Mucosa of stomach (tissue), 1 donor: Measurements from ENCODE around the gene CLMP.
"Not testable (repeated sequence)": the region's sequence is repeated elsewhere in the genome, so short reads cannot be mapped to it uniquely, and the experiment has no call there.

Source experiments
- H3K27me3 ChIP-seq: one replicate; pipeline ENCODE4 v1.7.0; 2013; ENCODE audit warnings: mild to moderate bottlenecking, low read length; ENCODE audit not compliant: control insufficient read depth, insufficient read depth
- H3K36me3 ChIP-seq: one replicate; pipeline ENCODE4 v1.7.0; 2013; ENCODE audit warnings: low read length; ENCODE audit not compliant: control insufficient read depth, insufficient read depth
- H3K4me1 ChIP-seq: one replicate; pipeline ENCODE4 v1.7.0; 2013; ENCODE audit warnings: mild to moderate bottlenecking, low read length; ENCODE audit not compliant: control insufficient read depth, insufficient read depth
- H3K4me3 ChIP-seq: one replicate; pipeline ENCODE4 v1.7.0; 2013; ENCODE audit warnings: low read length
- H3K9ac ChIP-seq: one replicate; pipeline ENCODE4 v1.7.0; 2013; ENCODE audit warnings: mild to moderate bottlenecking, low read length, moderate library complexity
- H3K9me3 ChIP-seq: one replicate; pipeline ENCODE4 v1.7.0; 2013; ENCODE audit warnings: mild to moderate bottlenecking, low read length, moderate library complexity; ENCODE audit not compliant: control insufficient read depth
- donor health status: Pancreatic carcinoma.

The CLMP gene

GRCh38 chr11:123152951-123153350 is 42.1 kb downstream of the CLMP start:
- Histone ChIP-seq H3K4me1 (no peaks in the 10 kb centered on the region), H3K27me3 (no peaks in the 10 kb centered on the region), H3K9me3 (no peaks in the 10 kb centered on the region), H3K9ac (no peak overlapping the region), H3K36me3 (no peaks in the 10 kb centered on the region), H3K4me3 (no peak overlapping the region)

- not testable (repeated sequence) for H3K9me3 ChIP-seq, H3K27me3 ChIP-seq, H3K4me1 ChIP-seq, H3K36me3 ChIP-seq, H3K9ac ChIP-seq, H3K4me3 ChIP-seq
These were observed 42.7 kb downstream of the CLMP start for GRCh38 chr11:123152346-123152745.

- H3K9me3 ChIP-seq: no peaks in the 10 kb centered on the region
- no peaks in the 10 kb centered on the region for H3K36me3 ChIP-seq
- no peak overlapping the region for H3K9ac ChIP-seq
These were observed 43.3 kb downstream of the CLMP start for GRCh38 chr11:123151796-123152195.

GRCh38 chr11:123151366-123151765 is 43.7 kb downstream of the CLMP start:
- Histone ChIP-seq H3K27me3 (no peaks in the 10 kb centered on the region), H3K9ac (no peak overlapping the region), H3K9me3 (no peaks in the 10 kb centered on the region), H3K4me1 (no peaks in the 10 kb centered on the region), H3K36me3 (no peaks in the 10 kb centered on the region), H3K4me3 (no peak overlapping the region)

More at GRCh38 chr11:123151796-123152195, 43.3 kb downstream of the CLMP start:
- H3K4me3 ChIP-seq: no peak overlapping the region
- no peaks in the 10 kb centered on the region for H3K27me3 ChIP-seq
- no peaks in the 10 kb centered on the region for H3K4me1 ChIP-seq

GRCh38 chr11:123150882-123151281 is 44.2 kb downstream of the CLMP start:
- H3K4me1 ChIP-seq: no peaks in the 10 kb centered on the region
- H3K9ac ChIP-seq: no peak overlapping the region

GRCh38 chr11:123148965-123149364 is 46.1 kb downstream of the CLMP start:
- H3K27me3 ChIP-seq: no peaks in the 10 kb centered on the region
- H3K4me1 ChIP-seq: peaks cover 4% of the 10 kb centered on the region
- H3K9me3 ChIP-seq: no peaks in the 10 kb centered on the region
- H3K4me3 ChIP-seq: no peak overlapping the region
- no peaks in the 10 kb centered on the region for H3K36me3 ChIP-seq
- no peak overlapping the region for H3K9ac ChIP-seq

More at GRCh38 chr11:123150882-123151281, 44.2 kb downstream of the CLMP start:
- no peaks in the 10 kb centered on the region for H3K36me3 ChIP-seq
- H3K4me3 ChIP-seq: no peak overlapping the region
- H3K27me3 ChIP-seq: no peaks in the 10 kb centered on the region
- H3K9me3 ChIP-seq: no peaks in the 10 kb centered on the region

- Histone ChIP-seq H3K4me1 (peaks cover 4% of the 10 kb centered on the region), H3K36me3 (no peaks in the 10 kb centered on the region), H3K4me3 (no peak overlapping the region), H3K27me3 (no peaks in the 10 kb centered on the region), H3K9ac (no peak overlapping the region), H3K9me3 (no peaks in the 10 kb centered on the region)
These were observed 49.4 kb downstream of the CLMP start for GRCh38 chr11:123145661-123146060.

- no peaks in the 10 kb centered on the region for H3K36me3 ChIP-seq
These were observed 49.8 kb downstream of the CLMP start for GRCh38 chr11:123145220-123145619.

GRCh38 chr11:123144707-123145106 is 50.3 kb downstream of the CLMP start:
- Histone ChIP-seq H3K36me3 (no peaks in the 10 kb centered on the region), H3K9ac (no peak overlapping the region), H3K9me3 (no peaks in the 10 kb centered on the region), H3K4me3 (no peak overlapping the region), H3K27me3 (no peaks in the 10 kb centered on the region), H3K4me1 (peaks cover 4% of the 10 kb centered on the region)

More at GRCh38 chr11:123145220-123145619, 49.8 kb downstream of the CLMP start:
- Histone ChIP-seq H3K4me1 (peaks cover 4% of the 10 kb centered on the region), H3K9me3 (no peaks in the 10 kb centered on the region), H3K9ac (no peak overlapping the region), H3K4me3 (no peak overlapping the region), H3K27me3 (no peaks in the 10 kb centered on the region)

- Histone ChIP-seq H3K4me1 (peaks cover 4% of the 10 kb centered on the region), H3K9me3 (no peaks in the 10 kb centered on the region), H3K27me3 (no peaks in the 10 kb centered on the region), H3K36me3 (no peaks in the 10 kb centered on the region), H3K9ac (no peak overlapping the region), H3K4me3 (no peak overlapping the region)
These were observed 51.1 kb downstream of the CLMP start for GRCh38 chr11:123143921-123144320.

- Histone ChIP-seq H3K36me3 (no peaks in the 10 kb centered on the region), H3K27me3 (no peaks in the 10 kb centered on the region)
These were observed 51.6 kb downstream of the CLMP start for GRCh38 chr11:123143476-123143875.

GRCh38 chr11:123139206-123139605 is 55.8 kb downstream of the CLMP start:
- no peaks in the 10 kb centered on the region for H3K36me3 ChIP-seq
- H3K27me3 ChIP-seq: no peaks in the 10 kb centered on the region
- no peaks in the 10 kb centered on the region for H3K9me3 ChIP-seq
- H3K9ac ChIP-seq: no peak overlapping the region
- no peak overlapping the region for H3K4me3 ChIP-seq
- H3K4me1 ChIP-seq: no peaks in the 10 kb centered on the region

More at GRCh38 chr11:123143476-123143875, 51.6 kb downstream of the CLMP start:
- no peak overlapping the region for H3K4me3 ChIP-seq
- H3K4me1 ChIP-seq: peaks cover 4% of the 10 kb centered on the region
- H3K9ac ChIP-seq: no peak overlapping the region
- no peaks in the 10 kb centered on the region for H3K9me3 ChIP-seq
